HEK293 (cell line): ENCODE measurements around the gene GALNT16.

Experiments
- CTCF ChIA-PET: fragments of 350-600 bp; formaldehyde crosslinking; extraction: SDS; loops from one replicate; lab custom pipeline; 2021; ENCODE audit warnings: antibody characterized with exemption; lab: Yijun Ruan, JAX
- POLR2A ChIA-PET: fragments of 300-600 bp; formaldehyde crosslinking; extraction: SDS; loops from one replicate; lab custom pipeline; 2020; ENCODE audit warnings: antibody characterized with exemption, inconsistent platforms; lab: Yijun Ruan, JAX
- H3K27ac ChIP-seq: fragments of 200-500 bp; sonication (Bioruptor generic); 2 replicates; pipeline ENCODE4 v1.5.1; 2014; ENCODE audit warnings: low read depth, low read length, control low read depth, inconsistent platforms; ENCODE audit errors: extremely low read depth
- H3K36me3 ChIP-seq, 2 experiments: fragments of 200-500 bp in 1 of 2; sonication (Bioruptor generic) in 1 of 2; 1 replicate in 1 of 2; 2 replicates in 1 of 2; pipeline ENCODE4 v1.5.1; 2014 to 2017; ENCODE audit warnings: inconsistent platforms in 2 of 2, low read length in 2 of 2; ENCODE audit not compliant: control insufficient read depth in 2 of 2, insufficient read depth in 1 of 2
- H3K4me1 ChIP-seq: fragments of 200-500 bp; sonication (Bioruptor generic); 2 replicates; pipeline ENCODE4 v1.5.1; 2014; ENCODE audit warnings: mild to moderate bottlenecking, low read length, inconsistent platforms; ENCODE audit not compliant: control insufficient read depth, insufficient read depth
- H3K4me3 ChIP-seq: 2 replicates; pipeline ENCODE4 v1.5.1; 2011; ENCODE audit warnings: low read depth, mild to moderate bottlenecking, control low read depth, low read length, moderate library complexity
- H3K9me3 ChIP-seq: fragments of 200-500 bp; sonication (Bioruptor generic); 2 replicates; pipeline ENCODE4 v1.5.1; 2014; ENCODE audit warnings: low read depth, low read length, inconsistent platforms; ENCODE audit not compliant: control insufficient read depth, insufficient read depth
- MZF1 ChIP-seq: fragments of 450-650 bp; formaldehyde crosslinking; IDR thresholded peaks from 2 replicates; pipeline ENCODE4 v1.5.1; 2017; ENCODE audit warnings: missing biosample characterization, missing genetic modification characterization, borderline replicate concordance
- SCRT1 ChIP-seq: fragments of 450-650 bp; formaldehyde crosslinking; IDR thresholded peaks from 2 replicates; pipeline ENCODE4 v1.5.1; 2016; ENCODE audit warnings: missing biosample characterization, missing genetic modification characterization, borderline replicate concordance
- ZBTB1 ChIP-seq: fragments of 450-650 bp; formaldehyde crosslinking; IDR thresholded peaks from 2 replicates; pipeline ENCODE4 v1.5.1; 2016; ENCODE audit warnings: missing biosample characterization, missing genetic modification characterization
- ZBTB7A ChIP-seq: fragments of 450-650 bp; formaldehyde crosslinking; IDR thresholded peaks from 2 replicates; pipeline ENCODE4 v1.5.1; 2016; ENCODE audit warnings: low read depth, missing biosample characterization, missing genetic modification characterization
- ZFP3 ChIP-seq: fragments of 450-650 bp; formaldehyde crosslinking; IDR thresholded peaks from 2 replicates; pipeline ENCODE4 v1.5.1; 2016; ENCODE audit warnings: low read depth, missing biosample characterization, missing genetic modification characterization
- ZNF133 ChIP-seq: fragments of 450-650 bp; formaldehyde crosslinking; IDR thresholded peaks from 2 replicates; pipeline ENCODE4 v1.5.1; 2016; ENCODE audit warnings: missing biosample characterization, missing genetic modification characterization
- ZNF138 ChIP-seq: fragments of 450-650 bp; formaldehyde crosslinking; IDR thresholded peaks from 2 replicates; pipeline ENCODE4 v1.5.1; 2016; ENCODE audit warnings: missing biosample characterization, missing genetic modification characterization, borderline replicate concordance
- ZNF23 ChIP-seq: fragments of 450-650 bp; formaldehyde crosslinking; IDR thresholded peaks from 2 replicates; pipeline ENCODE4 v1.5.1; 2016; ENCODE audit warnings: missing biosample characterization, missing genetic modification characterization, borderline replicate concordance
- ZNF416 ChIP-seq: fragments of 450-650 bp; formaldehyde crosslinking; IDR thresholded peaks from 2 replicates; pipeline ENCODE4 v1.5.1; 2016; ENCODE audit warnings: missing biosample characterization, missing genetic modification characterization
- ZNF473 ChIP-seq: fragments of 450-650 bp; formaldehyde crosslinking; IDR thresholded peaks from 2 replicates; pipeline ENCODE4 v1.5.1; 2017; ENCODE audit warnings: missing biosample characterization, missing genetic modification characterization
- ZNF48 ChIP-seq: fragments of 450-650 bp; formaldehyde crosslinking; IDR thresholded peaks from 2 replicates; pipeline ENCODE4 v1.5.1; 2016; ENCODE audit warnings: missing biosample characterization, missing genetic modification characterization
- ZNF510 ChIP-seq: fragments of 450-650 bp; formaldehyde crosslinking; IDR thresholded peaks from 2 replicates; pipeline ENCODE4 v1.5.1; 2018; ENCODE audit warnings: mild to moderate bottlenecking, missing genetic modification characterization, missing biosample characterization; ENCODE audit not compliant: insufficient replicate concordance
- ZNF654 ChIP-seq: fragments of 450-650 bp; formaldehyde crosslinking; IDR thresholded peaks from 2 replicates; pipeline ENCODE4 v1.5.1; 2016; ENCODE audit warnings: low read depth, missing biosample characterization, missing genetic modification characterization
- ZSCAN30 ChIP-seq: fragments of 450-650 bp; IDR thresholded peaks from 2 replicates; pipeline ENCODE4 v1.5.1; 2018; ENCODE audit warnings: missing biosample characterization, mild to moderate bottlenecking, missing genetic modification characterization, moderate library complexity
- ZXDB ChIP-seq: fragments of 450-650 bp; formaldehyde crosslinking; IDR thresholded peaks from 2 replicates; pipeline ENCODE4 v1.5.1; 2016; ENCODE audit warnings: missing biosample characterization, missing genetic modification characterization
- TF ChIP-seq, protein P1 (sequence below): fragments of 450-650 bp; formaldehyde crosslinking; IDR thresholded peaks from 2 replicates; pipeline ENCODE4 v1.5.1; 2017; ENCODE audit warnings: missing biosample characterization, missing genetic modification characterization
- TF ChIP-seq, protein P2 (sequence below): fragments of 450-650 bp; formaldehyde crosslinking; IDR thresholded peaks from 2 replicates; pipeline ENCODE4 v1.5.1; 2016; ENCODE audit warnings: missing biosample characterization, missing genetic modification characterization
- TF ChIP-seq, protein P3 (sequence below): fragments of 450-650 bp; formaldehyde crosslinking; IDR thresholded peaks from 2 replicates; pipeline ENCODE4 v1.5.1; 2016; ENCODE audit warnings: missing biosample characterization, missing genetic modification characterization
- TF ChIP-seq, protein P4 (sequence below): fragments of 450-650 bp; formaldehyde crosslinking; IDR thresholded peaks from 2 replicates; pipeline ENCODE4 v1.5.1; 2016; ENCODE audit warnings: missing biosample characterization, missing genetic modification characterization
- TF ChIP-seq, protein P5 (sequence below): fragments of 450-650 bp; formaldehyde crosslinking; IDR thresholded peaks from 2 replicates; pipeline ENCODE4 v1.5.1; 2016; ENCODE audit warnings: missing biosample characterization, missing genetic modification characterization, low read depth

The GALNT16 gene

DNA sequence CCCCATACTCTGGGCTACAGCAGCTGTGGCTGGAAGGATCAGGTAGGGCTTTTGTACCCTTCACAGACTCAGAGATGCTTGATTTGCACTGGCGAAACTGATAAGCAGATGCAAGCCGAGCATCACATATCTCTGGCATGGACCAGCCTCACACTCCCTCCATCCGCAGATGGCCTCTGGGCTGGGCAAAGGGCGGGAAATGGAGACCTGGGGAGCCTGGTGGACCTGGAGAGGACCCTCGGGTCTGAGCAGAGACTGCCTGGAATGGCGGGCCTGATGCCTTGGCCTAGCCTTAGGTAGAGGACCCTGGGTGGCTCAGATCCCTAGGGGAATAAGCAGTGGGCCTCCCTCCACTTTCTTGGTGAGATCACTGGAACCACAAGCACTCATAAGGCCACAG, 53.2 kb downstream of the GALNT16 start:
- no peaks in the 10 kb centered on the region for H3K36me3 ChIP-seq
- no peaks in the 10 kb centered on the region for H3K9me3 ChIP-seq
- no peak overlapping the region for H3K4me3 ChIP-seq
- CTCF ChIA-PET = interaction anchor here (0.7 kb wide), 1 partner anchor 33 kb away, joined by 3 read pairs; no protein-coding TSS in a partner anchor
- no peaks in the 10 kb centered on the region for H3K4me1 ChIP-seq
- TF ChIP-seq ZNF48 (tag by site-specific recombination) (no peak), ZNF510 (tag by site-specific recombination) (no peak), SCRT1 (tag by site-specific recombination) (no peak), ZNF133 (tag by site-specific recombination) (no peak), ZSCAN30 (tag by site-specific recombination) (no peak), ZNF23 (tag by site-specific recombination) (no peak), MZF1 (tag by site-specific recombination) (no peak), ZNF138 (tag by site-specific recombination) (no peak), ZBTB7A (tag by site-specific recombination) (no peak), ZXDB (tag by site-specific recombination) (no peak), ZFP3 (no peak), ZNF473 (tag by site-specific recombination) (no peak), ZBTB1 (no peak), ZNF416 (no peak), ZNF654 (no peak)
- TF ChIP-seq, protein P1, sequence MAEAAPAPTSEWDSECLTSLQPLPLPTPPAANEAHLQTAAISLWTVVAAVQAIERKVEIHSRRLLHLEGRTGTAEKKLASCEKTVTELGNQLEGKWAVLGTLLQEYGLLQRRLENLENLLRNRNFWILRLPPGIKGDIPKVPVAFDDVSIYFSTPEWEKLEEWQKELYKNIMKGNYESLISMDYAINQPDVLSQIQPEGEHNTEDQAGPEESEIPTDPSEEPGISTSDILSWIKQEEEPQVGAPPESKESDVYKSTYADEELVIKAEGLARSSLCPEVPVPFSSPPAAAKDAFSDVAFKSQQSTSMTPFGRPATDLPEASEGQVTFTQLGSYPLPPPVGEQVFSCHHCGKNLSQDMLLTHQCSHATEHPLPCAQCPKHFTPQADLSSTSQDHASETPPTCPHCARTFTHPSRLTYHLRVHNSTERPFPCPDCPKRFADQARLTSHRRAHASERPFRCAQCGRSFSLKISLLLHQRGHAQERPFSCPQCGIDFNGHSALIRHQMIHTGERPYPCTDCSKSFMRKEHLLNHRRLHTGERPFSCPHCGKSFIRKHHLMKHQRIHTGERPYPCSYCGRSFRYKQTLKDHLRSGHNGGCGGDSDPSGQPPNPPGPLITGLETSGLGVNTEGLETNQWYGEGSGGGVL = no peak
- TF ChIP-seq, protein P2, sequence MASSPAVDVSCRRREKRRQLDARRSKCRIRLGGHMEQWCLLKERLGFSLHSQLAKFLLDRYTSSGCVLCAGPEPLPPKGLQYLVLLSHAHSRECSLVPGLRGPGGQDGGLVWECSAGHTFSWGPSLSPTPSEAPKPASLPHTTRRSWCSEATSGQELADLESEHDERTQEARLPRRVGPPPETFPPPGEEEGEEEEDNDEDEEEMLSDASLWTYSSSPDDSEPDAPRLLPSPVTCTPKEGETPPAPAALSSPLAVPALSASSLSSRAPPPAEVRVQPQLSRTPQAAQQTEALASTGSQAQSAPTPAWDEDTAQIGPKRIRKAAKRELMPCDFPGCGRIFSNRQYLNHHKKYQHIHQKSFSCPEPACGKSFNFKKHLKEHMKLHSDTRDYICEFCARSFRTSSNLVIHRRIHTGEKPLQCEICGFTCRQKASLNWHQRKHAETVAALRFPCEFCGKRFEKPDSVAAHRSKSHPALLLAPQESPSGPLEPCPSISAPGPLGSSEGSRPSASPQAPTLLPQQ (tag by site-specific recombination) = no peak
- TF ChIP-seq, protein P3, sequence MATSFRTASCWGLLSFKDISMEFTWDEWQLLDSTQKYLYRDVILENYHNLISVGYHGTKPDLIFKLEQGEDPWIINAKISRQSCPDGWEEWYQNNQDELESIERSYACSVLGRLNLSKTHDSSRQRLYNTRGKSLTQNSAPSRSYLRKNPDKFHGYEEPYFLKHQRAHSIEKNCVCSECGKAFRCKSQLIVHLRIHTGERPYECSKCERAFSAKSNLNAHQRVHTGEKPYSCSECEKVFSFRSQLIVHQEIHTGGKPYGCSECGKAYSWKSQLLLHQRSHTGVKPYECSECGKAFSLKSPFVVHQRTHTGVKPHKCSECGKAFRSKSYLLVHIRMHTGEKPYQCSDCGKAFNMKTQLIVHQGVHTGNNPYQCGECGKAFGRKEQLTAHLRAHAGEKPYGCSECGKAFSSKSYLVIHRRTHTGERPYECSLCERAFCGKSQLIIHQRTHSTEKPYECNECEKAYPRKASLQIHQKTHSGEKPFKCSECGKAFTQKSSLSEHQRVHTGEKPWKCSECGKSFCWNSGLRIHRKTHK = no peak
- TF ChIP-seq, protein P4, sequence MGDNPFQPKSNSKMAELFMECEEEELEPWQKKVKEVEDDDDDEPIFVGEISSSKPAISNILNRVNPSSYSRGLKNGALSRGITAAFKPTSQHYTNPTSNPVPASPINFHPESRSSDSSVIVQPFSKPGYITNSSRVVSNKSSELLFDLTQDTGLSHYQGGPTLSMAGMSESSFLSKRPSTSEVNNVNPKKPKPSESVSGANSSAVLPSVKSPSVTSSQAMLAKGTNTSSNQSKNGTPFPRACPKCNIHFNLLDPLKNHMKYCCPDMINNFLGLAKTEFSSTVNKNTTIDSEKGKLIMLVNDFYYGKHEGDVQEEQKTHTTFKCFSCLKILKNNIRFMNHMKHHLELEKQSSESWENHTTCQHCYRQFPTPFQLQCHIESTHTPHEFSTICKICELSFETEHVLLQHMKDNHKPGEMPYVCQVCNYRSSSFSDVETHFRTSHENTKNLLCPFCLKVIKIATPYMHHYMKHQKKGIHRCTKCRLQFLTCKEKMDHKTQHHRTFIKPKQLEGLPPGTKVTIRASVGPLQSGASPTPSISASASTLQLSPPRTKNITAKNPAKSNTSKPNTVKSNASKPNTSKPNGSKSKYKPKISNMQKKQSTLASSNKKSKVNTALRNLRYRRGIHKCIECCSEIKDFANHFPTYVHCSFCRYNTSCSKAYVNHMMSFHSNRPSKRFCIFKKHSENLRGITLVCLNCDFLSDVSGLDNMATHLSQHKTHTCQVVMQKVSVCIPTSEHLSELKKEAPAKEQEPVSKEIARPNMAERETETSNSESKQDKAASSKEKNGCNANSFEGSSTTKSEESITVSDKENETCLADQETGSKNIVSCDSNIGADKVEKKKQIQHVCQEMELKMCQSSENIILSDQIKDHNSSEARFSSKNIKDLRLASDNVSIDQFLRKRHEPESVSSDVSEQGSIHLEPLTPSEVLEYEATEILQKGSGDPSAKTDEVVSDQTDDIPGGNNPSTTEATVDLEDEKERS = no peak
- TF ChIP-seq, protein P5, sequence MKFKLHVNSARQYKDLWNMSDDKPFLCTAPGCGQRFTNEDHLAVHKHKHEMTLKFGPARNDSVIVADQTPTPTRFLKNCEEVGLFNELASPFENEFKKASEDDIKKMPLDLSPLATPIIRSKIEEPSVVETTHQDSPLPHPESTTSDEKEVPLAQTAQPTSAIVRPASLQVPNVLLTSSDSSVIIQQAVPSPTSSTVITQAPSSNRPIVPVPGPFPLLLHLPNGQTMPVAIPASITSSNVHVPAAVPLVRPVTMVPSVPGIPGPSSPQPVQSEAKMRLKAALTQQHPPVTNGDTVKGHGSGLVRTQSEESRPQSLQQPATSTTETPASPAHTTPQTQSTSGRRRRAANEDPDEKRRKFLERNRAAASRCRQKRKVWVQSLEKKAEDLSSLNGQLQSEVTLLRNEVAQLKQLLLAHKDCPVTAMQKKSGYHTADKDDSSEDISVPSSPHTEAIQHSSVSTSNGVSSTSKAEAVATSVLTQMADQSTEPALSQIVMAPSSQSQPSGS (tag by site-specific recombination) = no peak
- TF ChIP-seq, all 188 proteins: peak for 0
- H3K27ac ChIP-seq = no peak overlapping the region
- POLR2A ChIA-PET = interaction anchor here (0.6 kb wide), 1 partner anchor 55 kb away, joined by 4 read pairs; no protein-coding TSS in a partner anchor
